Measurements from ENCODE around the gene SPINK7. TPM values are rescaled to one million over a fixed set of nuclear protein-coding genes. Genes with fewer than 3 reads are reported as not detected.

The SPINK7 gene
- polyA plus RNA-seq, 1 of the 3 experiments (the other 2 are of a cell fraction): not detected

GRCh38 chr5:148347706-148348105 lies 35.5 kb downstream of the SPINK7 start:
- no peak for DNase-seq
- Histone ChIP-seq H3K9me3 (no peaks in the 10 kb centered on the region), H3K36me3 (replicated peaks in 1 of 2; ENCODE audit: control insufficient read depth in 1 of 2, insufficient read depth in 2 of 2, low read length in 1 of 2) (no peaks in the 10 kb centered on the region), H3K9me2 (no peaks in the 10 kb centered on the region), H3K4me2 (no peak overlapping the region), H3K4me1 (ENCODE audit: control insufficient read depth in 1 of 2, insufficient read depth in 2 of 2, low read depth in 1 of 2, low read length in 1 of 2) (no peaks in the 10 kb centered on the region), H4K20me1 (ENCODE audit: insufficient read depth) (no peaks in the 10 kb centered on the region), H3K4me3 (ENCODE audit: low read depth in 2 of 2, low read length in 1 of 2) (no peak overlapping the region), H3K79me2 (ENCODE audit: insufficient read depth) (no peaks in the 10 kb centered on the region), H3F3A (replicated peaks; ENCODE audit: insufficient read depth) (no peaks in the 10 kb centered on the region), H3K27me3 (ENCODE audit: insufficient read depth) (no peaks in the 10 kb centered on the region), H3K27ac (ENCODE audit: low read depth in 2 of 2, low read length in 1 of 2) (no peak overlapping the region), H3K9ac (no peak overlapping the region), H2AFZ (ENCODE audit: low read depth) (no peak overlapping the region)
- 4% methylated on average over 1 of the region's 1 CpG for WGBS (ENCODE audit: low lambda C conversion rate)
- no peak for TF ChIP-seq GATA2 (CRISPR knock-in tag; IDR thresholded peaks at IDR 0.05)
- TF ChIP-seq MEF2A (IDR thresholded peaks at IDR 0.05; ENCODE audit: borderline replicate concordance, low read depth): no peak
- TF ChIP-seq TEAD4 (IDR thresholded peaks at IDR 0.05; ENCODE audit: borderline replicate concordance, insufficient read depth): no peak
- no peak for TF ChIP-seq FOSL2 (IDR thresholded peaks at IDR 0.05; ENCODE audit: borderline replicate concordance, low read depth)
- TF ChIP-seq CHD2 (IDR thresholded peaks at IDR 0.05; ENCODE audit: low read length, partially characterized antibody): no peak
- no peak for TF ChIP-seq RXRA (IDR thresholded peaks at IDR 0.05; ENCODE audit: borderline replicate concordance, low read depth)
- no peak for TF ChIP-seq REST (IDR thresholded peaks at IDR 0.05; ENCODE audit: low read depth, low read length)
- TF ChIP-seq NRF1 (IDR thresholded peaks at IDR 0.05; ENCODE audit: low read depth, low read length): no peak
- no peak for TF ChIP-seq NFIC (IDR thresholded peaks at IDR 0.05; ENCODE audit: borderline replicate concordance)
- ChIA-PET CTCF (no interaction called here), POLR2A (no interaction called here)

GRCh38 chr5:148352696-148353095 lies 40.5 kb downstream of the SPINK7 start:
- ChIA-PET CTCF (interaction anchor here (1.2 kb wide), 1 partner anchor 22 kb away, joined by 3 read pairs; no protein-coding TSS in a partner anchor), POLR2A (no interaction called here)
- Histone ChIP-seq H2AFZ (ENCODE audit: low read depth) (no peak overlapping the region), H3K27ac (ENCODE audit: low read depth in 2 of 2, low read length in 1 of 2) (no peak overlapping the region), H3K27me3 (ENCODE audit: insufficient read depth) (no peaks in the 10 kb centered on the region), H3K4me2 (no peak overlapping the region), H3K9me3 (no peaks in the 10 kb centered on the region), H3K4me1 (ENCODE audit: control insufficient read depth in 1 of 2, insufficient read depth in 2 of 2, low read depth in 1 of 2, low read length in 1 of 2) (no peaks in the 10 kb centered on the region), H4K20me1 (ENCODE audit: insufficient read depth) (no peaks in the 10 kb centered on the region), H3K9me2 (no peaks in the 10 kb centered on the region), H3K36me3 (replicated peaks in 1 of 2; ENCODE audit: control insufficient read depth in 1 of 2, insufficient read depth in 2 of 2, low read length in 1 of 2) (no peaks in the 10 kb centered on the region), H3K79me2 (ENCODE audit: insufficient read depth) (no peaks in the 10 kb centered on the region), H3F3A (replicated peaks; ENCODE audit: insufficient read depth) (no peaks in the 10 kb centered on the region), H3K4me3 (ENCODE audit: low read depth in 2 of 2, low read length in 1 of 2) (no peak overlapping the region), H3K9ac (no peak overlapping the region)
- WGBS (ENCODE audit: low lambda C conversion rate): 54% methylated on average over 1 of the region's 1 CpG
- no peak for DNase-seq
- TF ChIP-seq MXI1 (IDR thresholded peaks at IDR 0.05; ENCODE audit: low read depth, low read length) (no peak), USF2 (IDR thresholded peaks at IDR 0.05; ENCODE audit: borderline replicate concordance, low read depth, low read length) (no peak), FOXM1 (IDR thresholded peaks at IDR 0.05; ENCODE audit: low read depth) (no peak), NRF1 (IDR thresholded peaks at IDR 0.05; ENCODE audit: low read depth, low read length) (no peak), TAF1 (IDR thresholded peaks at IDR 0.05; ENCODE audit: borderline replicate concordance, low read depth, low read length) (no peak), CTCF (IDR thresholded peaks at IDR 0.05) (no peak), REST (IDR thresholded peaks at IDR 0.05; ENCODE audit: low read depth, low read length) (no peak), SMC3 (IDR thresholded peaks at IDR 0.05; ENCODE audit: low read depth, low read length) (no peak), JUND (IDR thresholded peaks at IDR 0.05) (no peak), EP300 (IDR thresholded peaks at IDR 0.05; ENCODE audit: borderline replicate concordance in 1 of 2, low read depth in 1 of 2, low read length in 1 of 2) (no peak), CHD2 (IDR thresholded peaks at IDR 0.05; ENCODE audit: low read length, partially characterized antibody) (no peak), POLR2AphosphoS5 (IDR thresholded peaks at IDR 0.05; ENCODE audit: low read depth, low read length) (no peak)
